ENCODE results near the gene TAF1B.
"Not testable (repeated sequence)": the region's sequence is repeated elsewhere in the genome, so short reads cannot be mapped to it uniquely, and the experiment has no call there.

Gene TAF1B

DNA sequence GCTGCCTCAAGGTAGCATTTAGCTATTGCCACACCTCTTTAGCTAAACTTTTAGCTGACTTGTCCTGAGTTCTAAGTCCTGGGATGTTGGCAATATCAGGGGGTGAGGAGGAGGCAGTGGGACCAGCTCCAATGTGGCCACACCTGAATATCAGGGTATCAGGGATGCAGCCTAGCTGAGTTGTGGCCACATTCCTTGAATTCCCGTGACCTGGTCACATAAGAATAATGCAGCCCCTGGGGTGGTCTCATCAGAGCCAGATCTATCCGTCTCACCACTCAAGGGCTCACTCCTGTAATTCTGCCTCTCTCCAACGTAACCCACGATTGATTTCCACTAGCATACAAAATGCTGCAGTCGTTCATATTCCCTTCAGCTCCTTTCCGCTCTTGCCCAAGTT, 11.6 kb upstream of the TAF1B start:
- H3K27ac ChIP-seq (ENCODE audit: low read depth in 2 of 2, low read length in 2 of 2) = peak overlapping the region in 1 of 2 donors; percentile 93
- no peaks in the 10 kb centered on the region for H3K9me3 ChIP-seq (ENCODE audit: control insufficient read depth in 2 of 2, low read length in 2 of 2)
- H3K4me3 ChIP-seq (ENCODE audit: low read length in 2 of 2) = no peak overlapping the region
- H3K9ac ChIP-seq (ENCODE audit: low read depth in 1 of 2, low read length in 2 of 2) = no peak overlapping the region
- no peaks in the 10 kb centered on the region for H3K27me3 ChIP-seq (ENCODE audit: control insufficient read depth in 2 of 2, insufficient read depth in 2 of 2, low read length in 2 of 2)
- no peaks in the 10 kb centered on the region for H3K36me3 ChIP-seq (ENCODE audit: control insufficient read depth in 2 of 2, insufficient read depth in 2 of 2, low read length in 2 of 2)
- peaks cover 0 to 9% of the 10 kb centered on the region in 2 donors for H3K4me1 ChIP-seq (ENCODE audit: control insufficient read depth in 2 of 2, insufficient read depth in 2 of 2, low read length in 2 of 2)

GRCh38 chr2:9832586-9832985, 10.7 kb upstream of the TAF1B start:
- Histone ChIP-seq H3K9ac (ENCODE audit: low read depth in 1 of 2, low read length in 2 of 2) (no peak overlapping the region), H3K36me3 (ENCODE audit: control insufficient read depth in 2 of 2, insufficient read depth in 2 of 2, low read length in 2 of 2) (no peaks in the 10 kb centered on the region), H3K9me3 (ENCODE audit: control insufficient read depth in 2 of 2, low read length in 2 of 2) (no peaks in the 10 kb centered on the region), H3K27me3 (ENCODE audit: control insufficient read depth in 2 of 2, insufficient read depth in 2 of 2, low read length in 2 of 2) (no peaks in the 10 kb centered on the region), H3K4me1 (ENCODE audit: control insufficient read depth in 2 of 2, insufficient read depth in 2 of 2, low read length in 2 of 2) (peaks cover 0 to 9% of the 10 kb centered on the region in 2 donors), H3K27ac (ENCODE audit: low read depth in 2 of 2, low read length in 2 of 2) (no peak overlapping the region), H3K4me3 (ENCODE audit: low read length in 2 of 2) (no peak overlapping the region)

- H3K9ac ChIP-seq (ENCODE audit: low read depth in 1 of 2, low read length in 2 of 2); H3K27ac ChIP-seq (ENCODE audit: low read depth in 2 of 2, low read length in 2 of 2); H3K4me1 ChIP-seq (ENCODE audit: control insufficient read depth in 2 of 2, insufficient read depth in 2 of 2, low read length in 2 of 2); H3K27me3 ChIP-seq (ENCODE audit: control insufficient read depth in 2 of 2, insufficient read depth in 2 of 2, low read length in 2 of 2); H3K4me3 ChIP-seq (ENCODE audit: low read length in 2 of 2); H3K36me3 ChIP-seq (ENCODE audit: control insufficient read depth in 2 of 2, insufficient read depth in 2 of 2, low read length in 2 of 2); H3K9me3 ChIP-seq (ENCODE audit: control insufficient read depth in 2 of 2, low read length in 2 of 2): not testable (repeated sequence)
Observed at GRCh38 chr2:9835068-9835467, 8.2 kb upstream of the TAF1B start.

- Histone ChIP-seq H3K27ac (ENCODE audit: low read depth in 2 of 2, low read length in 2 of 2) (no peak overlapping the region), H3K36me3 (ENCODE audit: control insufficient read depth in 2 of 2, insufficient read depth in 2 of 2, low read length in 2 of 2) (no peaks in the 10 kb centered on the region), H3K4me1 (ENCODE audit: control insufficient read depth in 2 of 2, insufficient read depth in 2 of 2, low read length in 2 of 2) (peaks cover 0 to 3% of the 10 kb centered on the region in 2 donors), H3K4me3 (ENCODE audit: low read length in 2 of 2) (no peak overlapping the region), H3K9ac (ENCODE audit: low read depth in 1 of 2, low read length in 2 of 2) (no peak overlapping the region), H3K27me3 (ENCODE audit: control insufficient read depth in 2 of 2, insufficient read depth in 2 of 2, low read length in 2 of 2) (no peaks in the 10 kb centered on the region), H3K9me3 (ENCODE audit: control insufficient read depth in 2 of 2, low read length in 2 of 2) (no peaks in the 10 kb centered on the region)
Observed at GRCh38 chr2:9836074-9836473, 7.2 kb upstream of the TAF1B start.

DNA sequence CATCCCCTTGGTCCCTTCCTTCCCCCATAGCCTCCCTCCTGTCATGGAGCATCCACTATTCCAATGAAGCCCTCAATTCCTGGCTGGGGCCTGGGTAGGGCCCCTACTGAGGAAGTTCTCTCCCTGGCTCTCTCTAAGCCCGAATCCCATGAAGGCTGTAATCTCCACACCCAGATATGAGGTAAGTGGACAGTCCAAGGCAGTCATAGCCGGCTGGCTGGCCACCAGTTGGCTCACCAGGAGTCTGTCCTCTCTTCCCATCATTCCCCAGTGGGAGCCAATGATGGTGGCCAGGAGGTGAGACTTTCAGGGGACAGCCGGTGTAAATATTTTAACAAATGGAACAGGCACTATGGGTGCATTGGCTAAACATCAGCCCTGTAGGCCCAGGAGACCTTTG, 6.8 kb upstream of the TAF1B start:
- Histone ChIP-seq H3K36me3 (ENCODE audit: control insufficient read depth in 2 of 2, insufficient read depth in 2 of 2, low read length in 2 of 2) (no peaks in the 10 kb centered on the region), H3K9me3 (ENCODE audit: control insufficient read depth in 2 of 2, low read length in 2 of 2) (no peaks in the 10 kb centered on the region), H3K9ac (ENCODE audit: low read depth in 1 of 2, low read length in 2 of 2) (no peak overlapping the region), H3K27ac (ENCODE audit: low read depth in 2 of 2, low read length in 2 of 2) (no peak overlapping the region), H3K4me3 (ENCODE audit: low read length in 2 of 2) (no peak overlapping the region), H3K27me3 (ENCODE audit: control insufficient read depth in 2 of 2, insufficient read depth in 2 of 2, low read length in 2 of 2) (no peaks in the 10 kb centered on the region), H3K4me1 (ENCODE audit: control insufficient read depth in 2 of 2, insufficient read depth in 2 of 2, low read length in 2 of 2) (no peaks in the 10 kb centered on the region)

DNA sequence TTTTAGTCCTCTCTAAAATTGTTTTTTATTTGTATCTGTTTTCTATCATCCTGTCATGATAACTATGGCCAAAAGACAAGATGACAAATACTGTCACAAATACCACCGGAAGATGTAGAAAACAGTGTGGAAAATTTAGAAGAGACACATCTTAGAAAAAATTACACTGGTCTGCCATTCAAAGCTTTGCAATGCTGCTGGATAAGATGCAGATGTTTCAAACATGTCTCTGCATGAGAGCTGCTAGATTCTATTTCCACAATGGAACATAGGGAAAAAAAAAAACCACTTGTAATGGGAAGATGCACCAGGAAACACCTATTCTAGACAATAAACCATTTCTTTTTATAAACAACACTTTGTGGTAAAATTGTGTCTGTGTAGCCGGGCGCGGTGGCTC, 5.8 kb upstream of the TAF1B start:
- H3K27me3 ChIP-seq (ENCODE audit: control insufficient read depth in 2 of 2, insufficient read depth in 2 of 2, low read length in 2 of 2) = no peaks in the 10 kb centered on the region
- H3K27ac ChIP-seq (ENCODE audit: low read depth in 2 of 2, low read length in 2 of 2) = no peak overlapping the region
- H3K4me3 ChIP-seq (ENCODE audit: low read length in 2 of 2) = no peak overlapping the region
- H3K9me3 ChIP-seq (ENCODE audit: control insufficient read depth in 2 of 2, low read length in 2 of 2) = no peaks in the 10 kb centered on the region
- H3K36me3 ChIP-seq (ENCODE audit: control insufficient read depth in 2 of 2, insufficient read depth in 2 of 2, low read length in 2 of 2) = no peaks in the 10 kb centered on the region
- H3K9ac ChIP-seq (ENCODE audit: low read depth in 1 of 2, low read length in 2 of 2) = no peak overlapping the region
- H3K4me1 ChIP-seq (ENCODE audit: control insufficient read depth in 2 of 2, insufficient read depth in 2 of 2, low read length in 2 of 2) = no peaks in the 10 kb centered on the region

- H3K36me3 ChIP-seq (ENCODE audit: control insufficient read depth in 2 of 2, insufficient read depth in 2 of 2, low read length in 2 of 2) = no peaks in the 10 kb centered on the region
- H3K27me3 ChIP-seq (ENCODE audit: control insufficient read depth in 2 of 2, insufficient read depth in 2 of 2, low read length in 2 of 2) = no peaks in the 10 kb centered on the region
- H3K9me3 ChIP-seq (ENCODE audit: control insufficient read depth in 2 of 2, low read length in 2 of 2) = no peaks in the 10 kb centered on the region
- H3K4me3 ChIP-seq (ENCODE audit: low read length in 2 of 2) = no peak overlapping the region
- peaks cover 2 to 8% of the 10 kb centered on the region in 2 donors for H3K4me1 ChIP-seq (ENCODE audit: control insufficient read depth in 2 of 2, insufficient read depth in 2 of 2, low read length in 2 of 2)
- no peak overlapping the region for H3K27ac ChIP-seq (ENCODE audit: low read depth in 2 of 2, low read length in 2 of 2)
- no peak overlapping the region for H3K9ac ChIP-seq (ENCODE audit: low read depth in 1 of 2, low read length in 2 of 2)
Observed at GRCh38 chr2:9838391-9838790, 4.9 kb upstream of the TAF1B start.

DNA sequence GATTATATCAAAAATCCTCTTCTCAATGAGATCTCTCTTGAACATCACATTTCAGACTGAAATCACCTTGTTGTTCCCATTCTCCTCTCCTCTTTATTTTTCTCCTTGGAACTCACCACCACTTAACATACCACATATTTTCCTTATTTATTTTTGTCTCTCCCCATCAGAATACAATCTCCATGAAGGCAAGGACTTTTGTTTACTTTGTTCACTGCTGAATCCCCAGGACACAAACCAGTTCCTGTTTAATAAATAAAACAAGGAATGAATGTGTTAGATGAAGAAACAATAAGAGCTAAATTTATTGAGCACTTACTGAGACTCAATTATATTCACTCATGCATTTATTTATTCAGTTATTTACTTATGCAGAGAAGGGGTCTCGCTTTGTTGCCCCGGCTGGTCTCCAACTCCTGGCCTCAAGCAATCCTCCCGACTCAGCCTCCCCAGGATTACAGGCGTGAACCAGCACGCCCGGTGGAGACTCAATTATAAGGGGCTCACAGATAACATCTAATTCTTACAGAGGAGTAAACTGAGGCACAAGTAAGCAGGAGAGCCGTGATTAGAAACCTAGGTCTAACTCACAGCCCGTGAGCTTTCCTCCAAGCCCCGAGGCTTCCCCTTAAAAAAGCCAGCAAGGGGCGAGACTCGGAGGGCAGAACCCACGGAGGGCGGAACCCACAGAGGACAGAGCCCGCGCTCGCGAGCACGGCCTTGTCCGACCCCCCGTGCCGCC, 616 bp upstream of the TAF1B start:
- Histone ChIP-seq H3K4me1 (ENCODE audit: control insufficient read depth in 2 of 2, insufficient read depth in 2 of 2, low read length in 2 of 2) (peaks cover 8 to 12% of the 10 kb centered on the region in 2 donors), H3K9me3 (ENCODE audit: control insufficient read depth in 2 of 2, low read length in 2 of 2) (no peaks in the 10 kb centered on the region), H3K27me3 (ENCODE audit: control insufficient read depth in 2 of 2, insufficient read depth in 2 of 2, low read length in 2 of 2) (no peaks in the 10 kb centered on the region), H3K4me3 (ENCODE audit: low read length in 2 of 2) (peak overlapping the region; percentile 86 to 88), H3K27ac (ENCODE audit: low read depth in 2 of 2, low read length in 2 of 2) (peak overlapping the region; percentile 85 to 87), H3K36me3 (ENCODE audit: control insufficient read depth in 2 of 2, insufficient read depth in 2 of 2, low read length in 2 of 2) (peaks cover 0 to 4% of the 10 kb centered on the region in 2 donors), H3K9ac (ENCODE audit: low read depth in 1 of 2, low read length in 2 of 2) (peak overlapping the region; percentile 77 to 82)

DNA sequence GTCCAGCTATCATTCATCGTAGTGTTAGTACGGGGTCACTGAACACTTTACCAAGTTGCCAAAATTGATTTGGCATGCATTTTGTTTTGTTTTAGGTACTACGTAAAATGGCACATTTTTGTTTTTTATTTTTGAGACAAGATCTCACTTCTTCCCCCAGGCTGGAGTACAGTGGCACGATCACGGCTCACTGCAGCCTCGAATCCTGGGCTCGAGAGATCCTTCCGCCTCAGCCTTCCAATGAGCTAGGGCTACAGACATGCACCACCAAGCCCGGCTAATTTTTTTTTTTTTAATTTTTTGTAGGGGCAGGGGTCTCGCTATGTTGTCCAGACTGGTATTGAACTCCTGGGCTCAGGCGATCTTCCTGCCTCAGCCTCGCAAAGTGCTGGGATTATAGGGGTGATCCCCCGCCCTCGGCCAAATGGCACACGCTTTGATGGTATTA, 786 bp downstream of the TAF1B start:
- no peaks in the 10 kb centered on the region for H3K9me3 ChIP-seq (ENCODE audit: control insufficient read depth in 2 of 2, low read length in 2 of 2)
- peaks cover 8 to 12% of the 10 kb centered on the region in 2 donors for H3K4me1 ChIP-seq (ENCODE audit: control insufficient read depth in 2 of 2, insufficient read depth in 2 of 2, low read length in 2 of 2)
- H3K9ac ChIP-seq (ENCODE audit: low read depth in 1 of 2, low read length in 2 of 2) = peak overlapping the region; percentile 77 to 82
- no peaks in the 10 kb centered on the region for H3K27me3 ChIP-seq (ENCODE audit: control insufficient read depth in 2 of 2, insufficient read depth in 2 of 2, low read length in 2 of 2)
- peak overlapping the region; percentile 86 to 88 for H3K4me3 ChIP-seq (ENCODE audit: low read length in 2 of 2)
- H3K36me3 ChIP-seq (ENCODE audit: control insufficient read depth in 2 of 2, insufficient read depth in 2 of 2, low read length in 2 of 2) = peaks cover 0 to 4% of the 10 kb centered on the region in 2 donors
- peak overlapping the region; percentile 85 to 87 for H3K27ac ChIP-seq (ENCODE audit: low read depth in 2 of 2, low read length in 2 of 2)

DNA sequence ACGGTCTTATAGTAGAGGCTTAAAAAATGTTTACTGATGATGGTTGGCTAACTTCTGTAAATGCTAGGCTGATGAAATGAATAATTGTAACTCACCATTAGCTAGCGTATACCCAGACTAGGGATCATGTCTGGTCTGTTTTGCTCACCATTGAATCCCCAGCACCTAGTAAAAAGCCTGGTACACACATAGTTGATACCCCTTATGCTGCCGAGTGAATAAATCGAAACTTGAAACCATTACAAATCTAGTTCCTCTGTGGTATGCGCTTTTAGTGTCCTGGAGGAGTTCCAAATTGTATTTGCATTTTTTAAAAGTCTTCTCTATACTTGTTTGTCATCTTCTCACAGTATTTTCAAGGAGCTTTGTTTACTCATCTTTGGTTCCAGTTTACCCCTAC, 1.3 kb downstream of the TAF1B start:
- Histone ChIP-seq H3K4me3 (ENCODE audit: low read length in 2 of 2) (peak overlapping the region; percentile 86 to 88), H3K9me3 (ENCODE audit: control insufficient read depth in 2 of 2, low read length in 2 of 2) (no peaks in the 10 kb centered on the region), H3K36me3 (ENCODE audit: control insufficient read depth in 2 of 2, insufficient read depth in 2 of 2, low read length in 2 of 2) (peaks cover 3 to 4% of the 10 kb centered on the region in 2 donors), H3K4me1 (ENCODE audit: control insufficient read depth in 2 of 2, insufficient read depth in 2 of 2, low read length in 2 of 2) (peaks cover 8 to 12% of the 10 kb centered on the region in 2 donors), H3K27ac (ENCODE audit: low read depth in 2 of 2, low read length in 2 of 2) (no peak overlapping the region), H3K27me3 (ENCODE audit: control insufficient read depth in 2 of 2, insufficient read depth in 2 of 2, low read length in 2 of 2) (no peaks in the 10 kb centered on the region), H3K9ac (ENCODE audit: low read depth in 1 of 2, low read length in 2 of 2) (peak overlapping the region in 1 of 2 donors; percentile 52)

Measured in mucosa of rectum (tissue), 2 donors.